ENCODE data around the gene PPT1.

DNA sequence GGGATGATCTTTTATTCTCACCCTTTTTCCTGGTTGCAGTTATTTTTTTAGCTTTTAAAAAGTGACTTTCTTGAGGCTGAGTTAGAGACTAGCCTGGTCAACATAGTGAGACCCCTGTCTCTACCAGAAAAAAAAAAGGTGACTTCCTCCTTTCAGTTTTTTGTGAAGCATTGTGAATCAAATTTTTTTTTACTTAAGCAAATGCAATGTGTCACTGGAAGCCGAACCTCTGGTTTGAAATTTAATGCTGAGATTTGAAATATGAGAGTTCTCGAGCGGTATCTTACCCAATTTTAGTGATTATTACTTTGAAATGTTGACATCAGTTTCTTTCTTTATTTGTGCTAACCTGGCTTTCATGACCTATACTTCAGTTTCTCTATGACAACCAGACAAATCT lies 52.9 kb downstream of the PPT1 start:
- TF ChIP-seq, protein P1, sequence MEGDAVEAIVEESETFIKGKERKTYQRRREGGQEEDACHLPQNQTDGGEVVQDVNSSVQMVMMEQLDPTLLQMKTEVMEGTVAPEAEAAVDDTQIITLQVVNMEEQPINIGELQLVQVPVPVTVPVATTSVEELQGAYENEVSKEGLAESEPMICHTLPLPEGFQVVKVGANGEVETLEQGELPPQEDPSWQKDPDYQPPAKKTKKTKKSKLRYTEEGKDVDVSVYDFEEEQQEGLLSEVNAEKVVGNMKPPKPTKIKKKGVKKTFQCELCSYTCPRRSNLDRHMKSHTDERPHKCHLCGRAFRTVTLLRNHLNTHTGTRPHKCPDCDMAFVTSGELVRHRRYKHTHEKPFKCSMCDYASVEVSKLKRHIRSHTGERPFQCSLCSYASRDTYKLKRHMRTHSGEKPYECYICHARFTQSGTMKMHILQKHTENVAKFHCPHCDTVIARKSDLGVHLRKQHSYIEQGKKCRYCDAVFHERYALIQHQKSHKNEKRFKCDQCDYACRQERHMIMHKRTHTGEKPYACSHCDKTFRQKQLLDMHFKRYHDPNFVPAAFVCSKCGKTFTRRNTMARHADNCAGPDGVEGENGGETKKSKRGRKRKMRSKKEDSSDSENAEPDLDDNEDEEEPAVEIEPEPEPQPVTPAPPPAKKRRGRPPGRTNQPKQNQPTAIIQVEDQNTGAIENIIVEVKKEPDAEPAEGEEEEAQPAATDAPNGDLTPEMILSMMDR (tag by site-specific recombination; IDR thresholded peaks at IDR 0.05) = no peak
- TF ChIP-seq, protein P2, sequence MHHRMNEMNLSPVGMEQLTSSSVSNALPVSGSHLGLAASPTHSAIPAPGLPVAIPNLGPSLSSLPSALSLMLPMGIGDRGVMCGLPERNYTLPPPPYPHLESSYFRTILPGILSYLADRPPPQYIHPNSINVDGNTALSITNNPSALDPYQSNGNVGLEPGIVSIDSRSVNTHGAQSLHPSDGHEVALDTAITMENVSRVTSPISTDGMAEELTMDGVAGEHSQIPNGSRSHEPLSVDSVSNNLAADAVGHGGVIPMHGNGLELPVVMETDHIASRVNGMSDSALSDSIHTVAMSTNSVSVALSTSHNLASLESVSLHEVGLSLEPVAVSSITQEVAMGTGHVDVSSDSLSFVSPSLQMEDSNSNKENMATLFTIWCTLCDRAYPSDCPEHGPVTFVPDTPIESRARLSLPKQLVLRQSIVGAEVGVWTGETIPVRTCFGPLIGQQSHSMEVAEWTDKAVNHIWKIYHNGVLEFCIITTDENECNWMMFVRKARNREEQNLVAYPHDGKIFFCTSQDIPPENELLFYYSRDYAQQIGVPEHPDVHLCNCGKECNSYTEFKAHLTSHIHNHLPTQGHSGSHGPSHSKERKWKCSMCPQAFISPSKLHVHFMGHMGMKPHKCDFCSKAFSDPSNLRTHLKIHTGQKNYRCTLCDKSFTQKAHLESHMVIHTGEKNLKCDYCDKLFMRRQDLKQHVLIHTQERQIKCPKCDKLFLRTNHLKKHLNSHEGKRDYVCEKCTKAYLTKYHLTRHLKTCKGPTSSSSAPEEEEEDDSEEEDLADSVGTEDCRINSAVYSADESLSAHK (tag by site-specific recombination; IDR thresholded peaks at IDR 0.05) = no peak
- TF ChIP-seq SP2 (tag by site-specific recombination; IDR thresholded peaks at IDR 0.05) = no peak
- TF ChIP-seq ZNF174 (tag by site-specific recombination; IDR thresholded peaks at IDR 0.05) = no peak
